HPDE6-E6E7 (cell line): ENCODE results near the gene PSEN2.
"Not testable (repeated sequence)": the region's sequence is repeated elsewhere in the genome, so short reads cannot be mapped to it uniquely, and the experiment has no call there.

Experiments used
- DNase-seq: peaks from one replicate; pipeline ENCODE4 v3.0.0; 2011; ENCODE audit warnings: missing footprints; ENCODE audit errors: extremely low spot score

Gene PSEN2

DNA sequence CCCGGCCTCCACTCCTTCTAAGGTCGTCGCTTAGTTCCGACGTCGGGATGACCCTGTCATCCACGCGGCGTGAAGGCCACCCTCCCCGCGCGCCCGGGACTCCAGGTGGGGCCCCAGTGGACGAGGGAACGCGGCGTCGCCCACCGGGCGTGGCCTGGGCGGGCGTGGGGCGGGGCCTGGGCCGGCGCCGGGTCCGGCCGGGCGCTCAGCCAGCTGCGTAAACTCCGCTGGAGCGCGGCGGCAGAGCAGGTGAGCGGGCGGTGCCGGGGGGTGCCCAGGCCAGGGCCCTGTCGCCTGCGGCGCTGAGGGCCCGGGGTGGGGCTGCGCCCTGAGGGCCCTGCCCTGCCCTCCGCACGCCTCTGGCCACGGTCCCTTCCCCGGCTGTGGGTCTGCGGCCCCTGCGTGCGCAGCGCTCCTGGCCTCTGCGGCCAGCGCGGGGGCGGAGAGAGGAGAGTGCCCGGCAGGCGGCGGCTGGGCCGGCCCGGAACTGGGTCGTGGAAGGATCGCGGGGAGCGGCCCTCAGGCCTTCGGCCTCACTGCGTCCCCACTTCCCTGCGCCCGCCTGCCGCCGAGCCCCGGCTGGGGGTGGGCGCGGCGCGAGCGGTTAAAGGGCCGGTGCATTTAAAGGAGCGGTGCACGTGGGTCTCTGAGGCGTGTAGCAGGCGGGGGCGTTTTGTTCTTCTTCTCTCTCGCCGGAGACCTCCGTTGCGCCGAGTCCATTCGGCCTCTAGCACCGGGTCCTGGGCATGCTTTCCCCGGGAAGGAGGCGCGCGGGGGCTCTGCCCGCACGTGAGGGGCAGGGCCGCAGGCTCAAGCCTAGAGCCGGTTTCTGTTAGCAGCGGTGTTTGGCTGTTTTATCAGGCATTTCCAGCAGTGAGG is at the start of gene PSEN2:
TSS of gene PSEN2 (plus strand) at position 216 of the 879 bp plus-strand sequence. CDS start 11,292 bp downstream, outside the sequence.
- peak; percentile 41 for DNase-seq

GRCh38 chr1:226820941-226821718 is 49.3 kb upstream of the PSEN2 start:
- DNase-seq: peak; percentile 69

- DNase-seq: no peak
These were observed 48.7 kb upstream of the PSEN2 start for GRCh38 chr1:226821719-226822085.

DNA sequence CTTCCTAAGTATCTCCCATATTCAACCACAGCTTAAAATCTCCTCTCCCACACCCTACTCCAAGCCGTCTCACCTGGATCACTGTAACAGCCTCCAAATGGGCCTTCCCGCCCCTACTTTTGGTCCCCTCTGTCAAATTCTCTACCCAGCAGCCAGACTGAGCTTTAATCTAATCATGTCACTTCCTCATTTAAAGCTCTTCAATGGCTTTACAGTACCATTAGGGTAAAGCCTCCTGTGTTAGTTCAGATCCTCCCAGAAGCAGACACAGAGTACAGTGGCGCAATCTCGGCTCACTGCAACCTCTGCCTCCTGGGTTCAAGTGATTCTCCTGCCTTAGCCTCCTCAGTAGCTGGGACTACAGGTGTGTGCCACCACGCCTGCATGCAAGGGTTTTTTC is 46.8 kb upstream of the PSEN2 start:
- no peak for DNase-seq

DNA sequence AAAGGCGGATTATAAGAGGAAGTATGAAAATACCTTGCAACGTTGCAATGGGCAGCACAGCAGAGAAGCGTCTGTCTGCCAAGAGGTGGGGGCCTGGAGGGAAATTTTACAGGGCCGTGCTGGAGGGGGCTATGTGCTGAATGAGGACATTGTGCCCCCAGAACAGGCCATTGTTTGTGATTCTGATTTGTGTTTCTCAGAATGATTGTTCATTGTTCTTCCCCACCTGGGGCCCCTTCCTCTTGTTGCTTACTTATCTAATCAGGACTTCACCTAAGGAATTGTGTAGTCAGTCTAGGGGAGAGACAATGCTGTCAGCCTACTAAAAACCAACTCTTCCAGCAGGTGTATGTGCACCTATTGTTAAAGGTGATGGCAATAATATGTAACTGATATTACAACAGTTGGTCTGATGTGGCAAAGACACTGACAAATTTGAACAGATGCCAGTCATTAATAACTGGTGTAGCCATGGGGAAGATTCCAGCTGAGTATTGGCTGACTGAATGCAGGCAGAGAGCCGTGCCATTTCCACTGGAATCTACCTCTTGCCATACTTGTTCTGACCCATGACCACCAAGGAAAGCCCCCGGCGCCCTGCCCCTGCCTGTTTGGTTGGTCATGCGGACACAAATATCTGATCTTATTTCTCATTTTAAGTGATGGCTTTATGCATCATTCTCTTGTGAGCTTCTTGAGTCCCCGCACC is 45.2 kb upstream of the PSEN2 start:
- no peak for DNase-seq

- no peak for DNase-seq
These were observed 44.7 kb upstream of the PSEN2 start for GRCh38 chr1:226825746-226826100.

DNA sequence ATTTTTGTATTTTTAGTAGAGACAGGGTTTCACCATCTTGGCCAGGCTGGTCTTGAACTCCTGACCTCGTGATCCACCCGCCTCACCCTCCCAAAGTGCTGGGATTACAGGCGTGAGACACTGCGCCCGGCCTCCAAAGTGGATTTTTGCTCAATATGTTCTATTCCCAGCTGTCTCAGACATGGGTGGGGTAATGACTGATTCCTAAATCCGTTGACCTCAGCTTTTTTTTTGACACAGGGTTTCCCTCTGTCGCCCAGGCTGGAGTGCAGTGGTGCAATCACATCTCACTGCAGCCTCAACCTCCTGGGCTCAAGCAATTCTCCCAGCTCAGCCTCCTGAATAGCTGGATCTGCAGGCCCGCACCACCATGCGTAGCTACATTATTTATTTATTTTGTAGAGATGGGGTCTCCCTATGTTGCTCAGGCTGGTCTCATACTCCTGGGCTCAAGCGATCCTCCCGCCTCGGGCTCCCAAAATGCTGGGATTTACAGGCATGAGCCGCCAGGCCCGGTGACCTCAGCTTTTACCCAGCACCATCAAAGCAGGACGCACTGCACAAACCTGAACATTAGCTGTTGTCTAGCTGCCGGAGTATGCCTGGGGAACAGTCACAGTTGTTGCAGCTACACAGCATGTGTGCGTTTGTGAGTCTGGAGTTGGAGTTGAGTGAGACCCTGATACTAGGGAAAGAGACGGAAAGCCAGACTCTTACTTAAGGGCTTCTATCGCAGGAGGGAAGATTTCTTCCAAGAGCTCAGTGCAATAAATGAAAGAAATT is 43.7 kb upstream of the PSEN2 start:
- DNase-seq: no peak

DNA sequence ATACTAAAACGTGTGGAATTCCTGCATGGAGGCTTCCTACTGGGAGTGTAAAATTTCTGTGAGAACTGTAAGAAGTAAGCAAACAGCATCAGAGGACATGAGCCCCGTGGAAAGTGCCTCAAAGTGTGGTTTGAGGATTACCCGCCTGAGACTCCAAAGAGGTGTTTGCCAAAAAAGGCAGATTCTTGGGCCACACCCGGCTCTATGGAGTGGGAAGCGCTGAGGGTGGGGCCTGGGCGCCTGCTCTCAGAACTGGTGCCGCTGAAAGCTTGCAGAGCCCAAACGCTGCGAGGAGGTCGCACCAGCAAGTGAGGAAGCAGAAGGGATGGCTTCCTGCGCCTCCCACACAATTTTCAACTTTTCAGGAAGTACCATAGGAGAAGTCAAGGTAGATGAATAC is 43.0 kb upstream of the PSEN2 start:
- DNase-seq: no peak

- peak; percentile 93 for DNase-seq
These were observed 42.4 kb upstream of the PSEN2 start for GRCh38 chr1:226827968-226828513.

DNA sequence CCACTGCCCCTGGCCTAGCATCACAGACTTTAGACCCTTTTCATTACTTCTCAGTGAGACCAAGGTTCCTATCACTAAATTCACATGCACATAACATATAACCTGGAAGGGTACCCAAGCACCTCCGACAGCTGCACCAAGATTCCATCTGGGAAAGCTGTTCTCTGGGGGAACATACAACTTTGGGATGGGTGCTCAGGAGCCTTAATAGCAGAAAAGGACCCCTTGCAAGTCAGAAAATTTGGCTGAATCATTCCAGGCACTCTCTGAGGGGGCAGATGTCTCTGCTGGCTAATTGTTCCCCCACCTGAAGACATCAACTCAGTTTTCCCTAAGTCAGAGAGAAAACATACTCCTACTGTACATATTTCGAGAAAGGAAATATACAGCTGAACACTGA is 41.3 kb upstream of the PSEN2 start:
- no peak for DNase-seq

GRCh38 chr1:226831953-226832352 is 38.5 kb upstream of the PSEN2 start:
- DNase-seq: peak; percentile 45

- no peak for DNase-seq
These were observed 37.8 kb upstream of the PSEN2 start for GRCh38 chr1:226832613-226833012.

DNA sequence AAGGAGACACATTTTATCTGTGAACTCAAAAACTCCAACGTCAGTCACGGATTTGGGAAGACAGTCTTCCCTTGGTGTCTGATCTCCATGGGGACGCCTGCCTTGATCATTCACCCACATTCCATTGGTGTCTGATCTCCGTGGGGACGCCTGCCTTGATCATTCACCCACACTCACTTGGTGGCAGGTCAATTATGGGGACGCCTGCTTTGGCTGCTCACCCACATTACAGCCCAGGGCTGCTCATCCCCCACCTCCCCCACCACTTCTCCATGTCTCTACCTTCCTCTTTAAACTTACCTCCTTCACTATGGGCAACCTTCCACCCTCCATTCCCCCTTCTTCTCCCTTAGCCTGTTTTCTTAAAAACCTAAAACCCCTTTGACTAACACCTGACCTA is 36.2 kb upstream of the PSEN2 start:
- not testable (repeated sequence) for DNase-seq

DNA sequence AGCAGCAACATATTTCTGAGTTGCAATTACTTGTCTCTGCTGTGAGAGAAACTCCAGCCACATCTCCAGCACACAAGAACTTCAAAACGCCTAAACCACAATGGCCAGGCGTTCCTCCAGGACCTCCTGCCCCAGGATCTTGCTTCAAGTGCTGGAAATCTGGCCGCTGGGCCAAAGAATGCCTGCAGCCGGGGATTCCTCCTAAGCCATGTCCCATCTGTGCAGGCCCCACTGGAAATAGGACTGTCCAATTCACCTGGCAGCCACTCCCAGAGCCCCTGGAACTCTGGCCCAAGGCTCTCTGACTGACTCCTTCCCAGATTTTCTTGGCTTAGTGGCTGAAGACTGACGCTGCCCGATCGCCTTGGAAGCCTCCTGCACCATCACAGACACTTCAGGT is 35.0 kb upstream of the PSEN2 start:
- DNase-seq: not testable (repeated sequence)

DNA sequence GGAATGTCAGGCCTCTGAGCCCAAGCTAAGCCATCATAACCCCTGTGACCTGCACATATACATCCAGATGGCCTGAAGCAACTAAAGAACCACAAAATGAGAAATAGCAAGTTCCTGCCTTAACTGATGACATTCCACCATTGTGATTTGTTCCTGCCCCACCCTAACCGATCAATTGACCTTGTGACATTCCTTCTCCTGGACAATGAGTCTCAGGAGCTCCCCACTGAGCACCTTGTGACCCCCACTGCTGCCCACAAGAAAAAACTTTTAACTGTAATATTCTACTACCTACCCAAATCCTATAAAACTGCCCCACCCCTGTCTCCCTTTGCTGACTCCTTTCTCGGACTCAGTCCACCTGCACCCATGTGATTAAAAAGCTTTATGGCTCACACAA is 32.5 kb upstream of the PSEN2 start:
- not testable (repeated sequence) for DNase-seq

DNA sequence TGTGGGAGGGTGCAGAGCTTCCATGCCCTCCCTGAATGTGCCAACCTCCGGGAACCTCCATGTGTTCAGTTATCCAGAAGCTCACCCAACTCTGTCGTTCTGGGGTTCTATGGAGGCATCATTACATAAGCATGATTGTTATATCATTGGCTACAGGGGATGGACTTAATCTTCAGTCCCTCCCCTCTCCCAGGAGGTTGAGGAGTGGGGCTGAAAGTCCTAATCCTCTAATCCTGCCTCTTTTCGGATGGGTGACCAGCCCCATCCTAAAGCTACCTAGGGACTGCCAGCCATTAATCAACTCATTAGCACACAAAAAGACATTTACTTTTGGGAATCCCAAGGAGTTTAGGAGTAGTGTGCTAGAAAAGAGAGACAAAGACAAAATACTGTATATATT is 32.0 kb upstream of the PSEN2 start:
- DNase-seq: no peak

GRCh38 chr1:226845624-226846023 is 24.8 kb upstream of the PSEN2 start:
- no peak for DNase-seq

- DNase-seq: no peak
These were observed 23.6 kb upstream of the PSEN2 start for GRCh38 chr1:226846786-226847185.

GRCh38 chr1:226854548-226854947 is 15.9 kb upstream of the PSEN2 start:
- not testable (repeated sequence) for DNase-seq

DNA sequence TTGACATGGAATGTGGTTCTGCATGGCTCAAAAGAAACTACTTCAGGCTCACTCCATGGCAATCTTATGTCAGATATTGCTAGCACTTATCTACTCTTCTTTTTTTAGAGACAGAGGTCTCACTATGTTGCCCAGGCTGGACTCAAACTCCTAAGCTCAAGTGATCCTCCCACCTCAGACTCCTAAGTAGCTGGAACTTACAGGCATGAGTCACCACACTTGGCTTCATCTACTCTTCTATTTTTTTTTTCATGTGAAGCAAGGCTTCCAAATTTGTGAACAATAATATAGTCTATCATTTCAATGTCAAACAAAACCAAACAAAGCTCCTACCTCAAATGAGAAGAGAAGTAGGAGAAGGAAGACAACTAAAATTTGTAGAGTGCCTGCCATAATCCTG is 7.5 kb upstream of the PSEN2 start:
- no peak for DNase-seq

DNA sequence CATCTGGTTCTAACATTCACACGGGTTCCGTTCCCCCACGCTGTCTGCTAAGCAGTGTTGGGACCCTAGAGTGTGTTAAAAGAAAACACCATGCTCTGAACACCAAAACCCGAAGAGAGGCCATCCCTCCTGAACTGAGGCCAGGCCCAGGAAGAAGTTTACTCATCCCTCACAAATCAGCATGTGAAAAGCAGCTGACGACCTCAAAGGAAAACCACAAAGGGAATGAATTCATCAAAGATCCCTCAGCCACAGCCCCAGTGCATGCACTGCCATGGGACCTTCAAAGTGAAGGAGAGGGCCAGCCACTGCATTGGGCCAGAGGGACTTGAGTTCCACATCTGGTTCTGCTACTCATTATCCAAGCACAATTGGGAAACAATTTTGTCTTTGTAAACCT is 7.0 kb upstream of the PSEN2 start:
- DNase-seq: no peak
